IPS DF 6.9 (cell line): Measurements from ENCODE around the gene RABGAP1L.
A peak's percentile ranks its signal among the peaks of the same experiment; 100 is the strongest.
"Not testable (repeated sequence)": the region's sequence is repeated elsewhere in the genome, so short reads cannot be mapped to it uniquely, and the experiment has no call there.

Source experiments
- DNase-seq: peaks from one replicate; pipeline ENCODE4 v3.0.0-alpha.2; 2013; ENCODE audit warnings: low read depth, low spot score
- H3K27ac ChIP-seq: one replicate; pipeline ENCODE4 v1.5.1; 2013; ENCODE audit warnings: low read length, control low read depth
- H3K27me3 ChIP-seq: 2 replicates; pipeline ENCODE4 v1.6.1; 2013; ENCODE audit warnings: mild to moderate bottlenecking, low read length; ENCODE audit not compliant: control insufficient read depth, insufficient read depth
- H3K36me3 ChIP-seq: 2 replicates; pipeline ENCODE4 v1.6.1; 2013; ENCODE audit warnings: low read length; ENCODE audit not compliant: control insufficient read depth, insufficient read depth
- H3K4me1 ChIP-seq: 2 replicates; pipeline ENCODE4 v1.6.1; 2013; ENCODE audit warnings: low read length; ENCODE audit not compliant: control insufficient read depth, insufficient read depth
- H3K4me3 ChIP-seq: 2 replicates; pipeline ENCODE4 v1.5.1; 2013; ENCODE audit warnings: mild to moderate bottlenecking, low read length
- H3K9me3 ChIP-seq: 2 replicates; pipeline ENCODE4 v1.6.1; 2013; ENCODE audit warnings: low read length, inconsistent platforms; ENCODE audit not compliant: control insufficient read depth, insufficient read depth
- WGBS: extraction: QIAGEN DNeasy Blood & Tissue Kit; methylation state at CpG from one replicate; pipeline ENCODE4 v1.1.7; 2013; ENCODE audit warnings: mixed read lengths, missing lambda C conversion rate; ENCODE audit not compliant: insufficient read length, insufficient coverage; 5-methylcytosine and 5-hydroxymethylcytosine counted together

RABGAP1L gene

DNA sequence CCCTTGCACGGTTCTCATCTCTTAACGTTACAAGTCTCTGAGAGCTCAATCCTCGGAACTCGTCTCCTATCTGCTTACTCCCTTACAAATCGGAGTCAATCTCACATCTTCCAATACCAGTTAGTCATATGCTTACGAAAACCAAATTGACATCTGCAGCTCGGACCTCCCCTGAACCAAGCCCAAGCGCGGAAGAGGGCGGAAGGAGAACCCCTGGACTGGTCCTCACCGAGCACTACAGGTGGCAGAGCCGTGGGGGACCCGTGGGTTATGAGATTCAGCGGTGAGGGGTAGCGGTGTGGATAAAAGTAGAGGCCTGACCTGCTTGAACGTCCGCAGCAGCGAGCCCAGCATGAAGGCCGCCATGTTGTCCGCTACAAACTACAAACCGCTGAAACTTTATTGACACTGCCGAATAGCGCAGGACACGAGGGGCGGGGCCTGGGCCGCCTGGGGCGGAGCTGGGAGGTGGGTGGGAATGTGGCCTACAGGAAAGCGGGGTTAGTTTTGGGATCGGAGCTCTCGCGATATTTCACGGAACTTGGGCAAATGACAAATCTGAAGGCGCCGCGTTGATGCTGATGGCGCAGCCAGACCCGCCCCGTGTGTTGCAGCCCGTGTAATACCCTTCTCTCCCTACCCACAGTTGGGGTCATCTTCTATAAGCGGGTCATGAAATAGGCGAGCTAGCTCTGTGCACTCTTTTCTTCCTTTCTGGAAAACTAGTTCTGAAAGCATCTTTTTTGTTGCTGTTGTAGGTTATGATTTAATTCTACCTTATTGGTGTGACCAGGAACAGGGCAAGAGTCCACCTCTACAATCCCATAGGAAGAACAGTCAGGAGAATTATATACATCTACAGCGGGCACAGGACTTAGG is 864.0 kb downstream of the RABGAP1L start, which contains the start of gene MRPS14:
Gene MRPS14, minus strand, starts transcription at position 383 of the 879 bp plus-strand sequence. Its CDS starts 17 bp downstream, at position 366.
- Histone ChIP-seq H3K27me3 (no peaks in the 10 kb centered on the region), H3K36me3 (no peaks in the 10 kb centered on the region; the same call in 1 of the 2 replicates), H3K9me3 (no peaks in the 10 kb centered on the region), H3K4me1 (no peaks in the 10 kb centered on the region; the same call in 1 of the 2 replicates), H3K4me3 (peak within 1 kb of the TSS; percentile 89), H3K27ac (no peak within 1 kb of the TSS)
- peak; percentile 100 for DNase-seq
- no CpG with 5 or more reads among the region's 42 CpGs for WGBS

DNA sequence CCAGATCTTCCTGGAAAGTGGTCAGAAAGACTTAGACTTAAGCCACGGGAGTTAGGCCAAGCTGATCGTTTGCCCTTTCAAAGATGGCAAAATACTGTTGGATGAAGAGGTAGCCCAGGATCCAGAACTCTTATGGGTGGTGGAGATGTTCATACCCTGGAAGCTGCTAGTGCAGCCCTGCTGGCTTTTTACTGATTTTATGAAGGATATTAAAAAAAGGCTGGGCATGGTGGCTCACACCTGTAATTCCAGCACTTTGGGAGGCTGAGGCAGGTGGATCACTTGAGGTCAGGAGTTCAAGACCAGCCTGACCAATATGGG is 864.6 kb downstream of the RABGAP1L start:
- not testable (repeated sequence) for H3K9me3 ChIP-seq, H3K4me1 ChIP-seq, H3K27me3 ChIP-seq, DNase-seq, H3K36me3 ChIP-seq, H3K27ac ChIP-seq
- peak overlapping the region; percentile 37; the same call in 1 of the 2 replicates for H3K4me3 ChIP-seq
- no CpG with 5 or more reads among the region's 2 CpGs for WGBS

DNA sequence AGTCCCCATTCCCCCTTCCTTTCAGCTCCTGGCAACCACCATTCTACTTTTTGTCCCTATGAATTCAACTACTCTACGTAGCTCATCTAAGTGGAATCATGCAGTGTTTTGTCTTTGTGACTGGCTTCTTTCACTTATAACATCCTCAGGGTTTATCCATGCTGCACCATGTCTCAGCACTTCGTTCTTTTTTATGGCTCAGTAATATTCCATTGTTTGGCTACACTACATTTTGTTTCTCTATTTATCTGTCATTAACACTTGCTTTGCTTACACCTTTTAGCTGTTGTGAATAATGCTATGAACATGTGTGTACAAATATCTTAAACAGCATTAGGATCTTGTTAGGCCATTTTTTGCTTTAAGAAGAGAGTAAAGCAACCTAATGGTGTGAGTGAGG is 865.5 kb downstream of the RABGAP1L start:
- H3K36me3 ChIP-seq = no peaks in the 10 kb centered on the region
- H3K27ac ChIP-seq = no peak overlapping the region
- no CpG with 5 or more reads among the region's 2 CpGs for WGBS
- H3K9me3 ChIP-seq = no peaks in the 10 kb centered on the region
- H3K27me3 ChIP-seq = no peaks in the 10 kb centered on the region
- peaks cover 1% of the 10 kb centered on the region; the same call in 1 of the 2 replicates for H3K4me1 ChIP-seq
- no peak overlapping the region for H3K4me3 ChIP-seq
- no peak for DNase-seq

DNA sequence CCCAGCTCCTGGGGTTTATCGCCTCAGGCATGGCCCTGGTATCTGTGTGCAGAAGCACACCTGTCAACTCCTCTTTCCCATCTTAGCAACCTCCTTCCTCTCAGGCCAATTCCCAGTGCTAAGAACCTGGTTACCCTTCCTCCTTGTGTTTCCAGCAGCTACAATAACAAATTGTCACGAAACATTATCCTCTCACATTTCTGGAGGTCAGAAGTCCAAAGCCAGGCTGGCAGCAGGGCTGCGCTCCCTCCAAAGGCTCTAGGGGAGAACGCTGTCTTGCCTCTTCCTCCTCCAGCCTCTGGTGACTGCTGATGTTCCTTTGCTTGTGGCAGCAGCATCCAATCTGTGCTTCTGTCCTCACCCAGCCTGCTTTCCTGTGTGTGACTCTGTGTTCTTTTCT is 874.6 kb downstream of the RABGAP1L start:
- WGBS = no CpG with 5 or more reads among the region's 4 CpGs
- H3K9me3 ChIP-seq = no peaks in the 10 kb centered on the region
- H3K4me1 ChIP-seq = peaks cover 1% of the 10 kb centered on the region; the same call in 1 of the 2 replicates
- no peaks in the 10 kb centered on the region for H3K27me3 ChIP-seq
- no peaks in the 10 kb centered on the region for H3K36me3 ChIP-seq
- H3K4me3 ChIP-seq = no peak overlapping the region
- no peak overlapping the region for H3K27ac ChIP-seq
- DNase-seq = no peak

DNA sequence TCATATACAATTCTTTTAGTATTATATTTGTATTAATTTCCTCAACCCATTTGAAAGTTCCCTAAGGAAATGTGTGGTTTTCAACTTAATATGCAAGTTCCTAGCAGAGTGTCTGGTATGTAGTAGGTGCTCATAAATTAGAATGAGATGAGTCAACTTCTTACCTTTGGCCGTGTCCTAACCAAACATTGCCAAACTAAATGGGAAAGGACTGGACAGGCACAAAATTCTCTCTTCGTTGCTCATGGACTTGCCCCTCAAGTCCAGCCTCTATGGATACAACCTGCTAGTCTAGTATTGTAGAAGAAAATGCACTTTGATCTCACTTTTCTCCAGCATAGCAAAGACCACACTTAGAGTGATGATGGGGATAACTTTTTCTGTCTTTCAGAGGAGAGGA is 875.5 kb downstream of the RABGAP1L start:
- H3K4me1 ChIP-seq = no peaks in the 10 kb centered on the region; the same call in 1 of the 2 replicates
- no peak for DNase-seq
- H3K36me3 ChIP-seq = no peaks in the 10 kb centered on the region
- WGBS = no CpG with 5 or more reads among the region's 2 CpGs
- no peak overlapping the region for H3K27ac ChIP-seq
- no peaks in the 10 kb centered on the region for H3K27me3 ChIP-seq
- H3K9me3 ChIP-seq = no peaks in the 10 kb centered on the region
- H3K4me3 ChIP-seq = no peak overlapping the region

DNA sequence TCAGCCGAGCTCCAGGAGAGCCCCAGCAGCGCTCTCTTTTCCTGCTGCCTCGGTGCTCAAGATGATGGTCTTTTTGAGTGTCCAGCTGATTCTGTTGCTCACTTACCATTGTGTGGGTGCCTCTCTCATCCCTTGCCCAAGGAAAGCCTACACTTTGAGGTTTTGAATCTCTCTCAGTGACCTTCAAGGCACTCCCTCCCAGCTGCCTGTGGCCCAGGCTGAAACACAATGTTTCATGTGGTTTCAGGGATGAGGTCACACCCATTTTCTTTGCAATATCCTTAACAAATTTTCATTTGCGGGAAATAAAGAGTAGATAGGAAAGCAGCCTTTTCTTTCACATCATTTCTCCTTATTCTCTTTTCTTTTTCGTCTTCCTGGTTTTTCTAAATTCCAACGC is 876.5 kb downstream of the RABGAP1L start:
- no peaks in the 10 kb centered on the region for H3K27me3 ChIP-seq
- no peaks in the 10 kb centered on the region for H3K9me3 ChIP-seq
- H3K27ac ChIP-seq = no peak overlapping the region
- H3K36me3 ChIP-seq = no peaks in the 10 kb centered on the region
- WGBS = 100% methylated on average over 2 of the region's 6 CpGs
- H3K4me3 ChIP-seq = no peak overlapping the region
- H3K4me1 ChIP-seq = no peaks in the 10 kb centered on the region; the same call in 1 of the 2 replicates
- DNase-seq = no peak

DNA sequence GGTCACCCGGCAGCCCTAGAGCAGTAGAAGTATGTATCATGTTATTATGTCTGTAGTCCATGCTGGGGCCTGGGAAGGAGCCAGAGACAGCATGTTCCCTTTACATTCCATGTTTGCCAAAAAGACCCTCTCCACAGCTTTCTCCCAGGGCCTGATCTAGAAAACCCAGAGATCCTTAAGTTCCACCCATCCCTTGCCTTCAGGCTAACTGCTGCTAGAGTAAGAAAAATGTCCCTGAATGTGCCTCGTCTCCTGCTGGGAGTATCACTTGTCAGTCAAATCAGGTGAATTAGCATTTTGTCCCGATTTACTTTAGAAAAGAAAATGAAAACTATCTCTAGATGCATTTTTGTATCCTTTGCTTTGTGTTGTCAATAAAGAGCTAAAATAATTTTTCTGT is 877.2 kb downstream of the RABGAP1L start:
- Histone ChIP-seq H3K36me3 (no peaks in the 10 kb centered on the region), H3K27ac (no peak overlapping the region), H3K4me1 (no peaks in the 10 kb centered on the region; the same call in 1 of the 2 replicates), H3K4me3 (no peak overlapping the region), H3K9me3 (no peaks in the 10 kb centered on the region), H3K27me3 (no peaks in the 10 kb centered on the region)
- no peak for DNase-seq
- WGBS = no CpG with 5 or more reads among the region's 3 CpGs

DNA sequence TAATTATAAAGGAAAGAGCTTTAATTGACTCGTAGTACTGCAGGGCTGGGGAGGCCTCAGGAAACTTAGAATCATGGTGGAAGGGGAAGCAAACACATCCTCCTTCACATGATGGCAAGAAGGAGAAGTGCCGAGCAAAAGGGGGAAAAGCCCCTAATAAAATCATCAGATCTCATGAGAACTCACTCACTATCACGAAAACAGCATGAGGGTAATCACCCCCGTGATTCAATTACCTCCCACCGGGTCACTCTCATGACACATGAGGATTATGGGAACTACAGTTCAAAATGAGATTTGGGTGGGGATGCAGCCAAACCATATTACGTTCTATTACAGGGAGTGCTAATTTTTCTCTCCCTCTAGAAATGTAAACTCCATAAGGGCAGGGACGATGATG is 878.1 kb downstream of the RABGAP1L start:
- H3K27ac ChIP-seq = no peak overlapping the region
- DNase-seq = no peak
- no peaks in the 10 kb centered on the region for H3K36me3 ChIP-seq
- no peaks in the 10 kb centered on the region for H3K9me3 ChIP-seq
- H3K27me3 ChIP-seq = no peaks in the 10 kb centered on the region
- WGBS = no CpG with 5 or more reads among the region's 7 CpGs
- no peaks in the 10 kb centered on the region; the same call in 1 of the 2 replicates for H3K4me1 ChIP-seq
- no peak overlapping the region for H3K4me3 ChIP-seq

DNA sequence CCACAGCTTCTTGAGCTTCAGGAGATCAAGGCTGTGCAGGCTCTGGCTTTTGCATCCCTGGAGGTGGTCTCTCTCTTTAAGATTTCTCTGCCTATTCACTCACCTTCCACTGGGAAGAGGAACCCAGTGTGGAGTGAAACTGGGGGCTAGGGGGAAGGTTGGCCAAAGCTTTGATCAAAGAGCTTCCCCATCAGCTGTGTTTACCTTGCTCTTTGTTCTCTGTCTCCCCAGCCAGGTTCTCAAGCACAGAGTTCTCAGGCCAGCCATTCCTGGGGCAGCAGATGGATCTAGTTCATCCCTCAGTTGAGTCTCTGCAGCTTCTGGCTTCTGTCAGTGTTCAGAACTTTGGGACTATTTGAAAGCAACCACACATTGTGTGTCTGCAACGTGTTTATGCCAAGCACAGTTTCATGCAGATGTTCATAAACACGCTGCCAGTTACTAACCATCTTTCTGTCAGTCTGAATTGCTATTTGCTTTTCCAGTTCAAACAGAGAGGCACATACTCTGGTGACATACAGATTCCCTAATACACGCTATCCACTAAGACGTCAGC is 881.1 kb downstream of the RABGAP1L start:
- no peaks in the 10 kb centered on the region for H3K9me3 ChIP-seq
- no peak for DNase-seq
- no peak overlapping the region for H3K27ac ChIP-seq
- WGBS = no CpG with 5 or more reads among the region's 4 CpGs
- no peaks in the 10 kb centered on the region for H3K27me3 ChIP-seq
- no peak overlapping the region for H3K4me3 ChIP-seq
- peaks cover 3% of the 10 kb centered on the region; the same call in 1 of the 2 replicates for H3K4me1 ChIP-seq
- H3K36me3 ChIP-seq = no peaks in the 10 kb centered on the region

DNA sequence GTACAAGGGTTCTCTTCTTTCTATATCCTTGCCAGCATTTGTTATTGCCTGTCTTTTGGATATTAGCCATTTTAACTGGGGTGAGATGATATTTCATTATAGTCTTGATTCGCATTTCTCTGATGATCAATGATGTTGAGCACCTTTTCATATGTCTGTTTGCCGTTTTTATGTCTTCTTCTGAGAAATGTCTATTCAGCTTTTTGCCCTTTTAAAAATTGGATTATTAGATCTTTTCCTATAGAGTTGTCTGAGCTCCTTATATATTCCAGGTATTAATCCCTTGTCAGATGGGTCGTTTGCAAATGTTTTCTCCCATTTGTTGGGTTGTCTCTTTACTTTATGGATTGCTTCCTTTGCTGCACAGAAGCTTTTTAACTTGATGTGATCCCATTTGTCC is 883.3 kb downstream of the RABGAP1L start:
- H3K4me1 ChIP-seq = peaks cover 3% of the 10 kb centered on the region; the same call in 1 of the 2 replicates
- WGBS = no CpG with 5 or more reads among the region's 3 CpGs

More for the DNA sequence above, 883.3 kb downstream of the RABGAP1L start:
- Histone ChIP-seq H3K27ac (no peak overlapping the region), H3K9me3 (no peaks in the 10 kb centered on the region), H3K27me3 (no peaks in the 10 kb centered on the region), H3K36me3 (no peaks in the 10 kb centered on the region), H3K4me3 (no peak overlapping the region)
- DNase-seq = no peak
